ENCODE data around the gene IFT88.

IFT88 gene

DNA sequence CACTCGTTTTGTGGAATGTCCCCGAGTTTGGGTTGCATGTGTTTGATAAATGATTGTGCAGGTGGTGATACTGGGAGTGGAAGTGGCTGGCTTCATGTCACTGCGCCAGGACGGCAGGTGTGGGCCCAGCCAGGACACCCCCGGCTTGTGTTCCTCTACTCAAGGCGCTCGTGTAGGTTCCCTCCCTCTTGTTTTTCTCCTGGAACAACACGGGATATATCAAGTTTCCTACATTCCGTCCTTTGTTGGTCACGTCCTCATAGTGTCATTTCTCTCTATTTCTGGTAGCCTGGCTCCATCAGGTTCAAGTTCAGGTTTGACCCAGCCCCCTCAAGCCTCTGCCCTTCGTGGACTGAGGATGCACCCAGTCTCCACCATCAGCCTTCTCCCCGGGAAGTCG is 152.8 kb downstream of the IFT88 start:
- DNase-seq: no peak

DNA sequence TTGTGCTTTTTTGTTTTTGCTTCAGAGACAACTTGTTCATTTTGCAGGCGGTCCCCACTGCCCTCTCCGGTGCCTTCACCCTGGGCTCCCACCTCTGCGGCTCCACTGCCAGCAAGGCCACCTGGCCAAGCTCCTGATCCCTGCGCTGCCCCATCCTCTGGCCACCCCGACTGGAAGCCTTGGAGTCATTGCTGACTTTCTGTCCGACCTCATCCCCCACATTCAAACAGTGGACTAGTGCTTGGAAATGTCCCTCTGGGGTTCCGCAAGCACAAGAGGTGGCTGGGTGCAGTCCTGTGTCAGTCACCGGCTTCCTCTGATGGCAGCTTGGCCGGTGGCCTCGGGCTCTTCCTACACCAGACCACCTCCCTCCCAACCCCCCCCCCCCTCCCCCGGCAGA is 153.5 kb downstream of the IFT88 start:
- no peak for DNase-seq

DNA sequence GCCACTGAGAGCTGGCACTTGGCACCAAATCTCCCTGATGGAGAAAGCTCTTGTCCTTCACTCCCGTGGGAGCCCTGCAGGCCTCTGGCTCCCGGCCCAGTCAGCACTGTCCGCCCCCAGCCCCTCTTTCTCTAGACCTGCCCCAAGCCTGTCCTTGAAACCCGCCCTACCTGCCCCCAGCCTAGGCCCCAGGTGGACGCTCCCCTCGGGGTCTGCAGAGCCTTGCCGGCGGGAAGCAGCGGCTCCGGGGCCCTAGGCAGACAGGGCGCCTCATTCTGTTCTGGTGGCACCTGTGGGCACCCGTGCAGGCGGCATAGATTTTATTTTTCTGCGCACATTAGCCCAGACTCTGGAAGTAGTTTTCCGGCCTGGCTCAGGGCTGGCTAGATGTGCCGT is 154.1 kb downstream of the IFT88 start:
- DNase-seq: no peak

DNA sequence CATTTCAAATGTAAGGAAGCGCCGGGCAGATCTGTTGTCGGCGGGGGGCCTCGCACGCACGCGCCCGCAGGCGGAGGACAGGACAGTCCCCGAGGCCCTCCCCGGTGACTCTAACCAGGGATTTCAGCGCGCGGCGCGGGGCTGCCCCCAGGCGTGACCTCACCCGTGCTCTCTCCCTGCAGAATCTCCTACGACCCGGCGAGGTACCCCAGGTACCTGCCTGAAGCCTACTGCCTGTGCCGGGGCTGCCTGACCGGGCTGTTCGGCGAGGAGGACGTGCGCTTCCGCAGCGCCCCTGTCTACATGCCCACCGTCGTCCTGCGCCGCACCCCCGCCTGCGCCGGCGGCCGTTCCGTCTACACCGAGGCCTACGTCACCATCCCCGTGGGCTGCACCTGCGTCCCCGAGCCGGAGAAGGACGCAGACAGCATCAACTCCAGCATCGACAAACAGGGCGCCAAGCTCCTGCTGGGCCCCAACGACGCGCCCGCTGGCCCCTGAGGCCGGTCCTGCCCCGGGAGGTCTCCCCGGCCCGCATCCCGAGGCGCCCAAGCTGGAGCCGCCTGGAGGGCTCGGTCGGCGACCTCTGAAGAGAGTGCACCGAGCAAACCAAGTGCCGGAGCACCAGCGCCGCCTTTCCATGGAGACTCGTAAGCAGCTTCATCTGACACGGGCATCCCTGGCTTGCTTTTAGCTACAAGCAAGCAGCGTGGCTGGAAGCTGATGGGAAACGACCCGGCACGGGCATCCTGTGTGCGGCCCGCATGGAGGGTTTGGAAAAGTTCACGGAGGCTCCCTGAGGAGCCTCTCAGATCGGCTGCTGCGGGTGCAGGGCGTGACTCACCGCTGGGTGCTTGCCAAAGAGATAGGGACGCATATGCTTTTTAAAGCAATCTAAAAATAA is 154.7 kb downstream of the IFT88 start:
- DNase-seq: no peak

DNA sequence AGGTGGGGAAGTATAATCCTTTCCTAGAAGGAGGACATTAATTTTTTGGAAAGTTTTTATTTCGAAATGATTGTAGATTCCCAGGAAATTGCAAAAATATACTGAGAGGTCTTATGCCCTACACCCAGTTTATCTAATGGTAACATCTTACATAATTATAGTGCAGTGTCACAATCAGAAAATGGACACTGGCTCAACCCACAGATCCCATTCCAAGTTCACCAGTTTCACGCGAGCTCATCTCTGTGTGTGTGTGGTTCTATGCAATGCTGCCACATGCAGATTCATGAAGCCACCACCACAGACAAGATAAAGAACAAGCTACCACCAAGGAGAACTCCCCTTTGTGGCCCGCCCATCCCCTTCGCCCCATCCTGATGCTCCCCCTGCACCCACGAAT is 160.9 kb downstream of the IFT88 start:
- no peak for DNase-seq

DNA sequence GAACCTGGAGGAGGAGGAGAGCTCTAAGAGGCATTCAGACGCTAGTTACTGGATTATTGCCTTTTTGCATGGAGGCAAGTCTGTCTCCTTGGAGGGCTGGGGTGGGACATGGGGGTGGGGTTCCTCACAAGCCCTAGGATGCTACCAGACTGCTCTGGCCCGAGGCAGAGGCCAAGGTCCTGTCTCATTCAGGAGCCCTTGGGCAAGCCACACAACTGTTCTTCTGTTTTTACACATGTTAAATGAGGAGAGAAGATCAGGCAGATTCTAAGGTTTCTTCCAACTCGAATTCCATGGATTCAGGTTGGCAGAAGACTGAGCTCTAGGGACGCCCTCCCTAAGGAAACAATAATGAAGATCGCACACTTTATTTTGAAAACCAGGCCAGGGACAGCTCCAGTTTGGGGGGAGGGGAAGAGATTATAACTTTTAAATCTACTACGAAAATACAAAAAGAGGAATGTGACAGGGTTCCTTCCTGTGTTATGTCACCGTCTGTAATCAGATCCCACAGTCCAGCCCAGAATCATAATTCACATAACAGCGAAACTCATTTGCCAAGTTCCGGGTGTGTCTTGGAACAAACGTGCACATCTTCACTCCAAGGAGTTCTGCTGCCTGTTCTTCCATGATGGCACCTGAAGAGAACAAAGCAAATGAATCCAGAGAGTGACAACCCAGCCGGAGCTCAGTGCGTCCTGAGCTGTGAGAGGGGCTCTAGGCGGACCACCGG is 161.8 kb downstream of the IFT88 start:
- no peak for DNase-seq

DNA sequence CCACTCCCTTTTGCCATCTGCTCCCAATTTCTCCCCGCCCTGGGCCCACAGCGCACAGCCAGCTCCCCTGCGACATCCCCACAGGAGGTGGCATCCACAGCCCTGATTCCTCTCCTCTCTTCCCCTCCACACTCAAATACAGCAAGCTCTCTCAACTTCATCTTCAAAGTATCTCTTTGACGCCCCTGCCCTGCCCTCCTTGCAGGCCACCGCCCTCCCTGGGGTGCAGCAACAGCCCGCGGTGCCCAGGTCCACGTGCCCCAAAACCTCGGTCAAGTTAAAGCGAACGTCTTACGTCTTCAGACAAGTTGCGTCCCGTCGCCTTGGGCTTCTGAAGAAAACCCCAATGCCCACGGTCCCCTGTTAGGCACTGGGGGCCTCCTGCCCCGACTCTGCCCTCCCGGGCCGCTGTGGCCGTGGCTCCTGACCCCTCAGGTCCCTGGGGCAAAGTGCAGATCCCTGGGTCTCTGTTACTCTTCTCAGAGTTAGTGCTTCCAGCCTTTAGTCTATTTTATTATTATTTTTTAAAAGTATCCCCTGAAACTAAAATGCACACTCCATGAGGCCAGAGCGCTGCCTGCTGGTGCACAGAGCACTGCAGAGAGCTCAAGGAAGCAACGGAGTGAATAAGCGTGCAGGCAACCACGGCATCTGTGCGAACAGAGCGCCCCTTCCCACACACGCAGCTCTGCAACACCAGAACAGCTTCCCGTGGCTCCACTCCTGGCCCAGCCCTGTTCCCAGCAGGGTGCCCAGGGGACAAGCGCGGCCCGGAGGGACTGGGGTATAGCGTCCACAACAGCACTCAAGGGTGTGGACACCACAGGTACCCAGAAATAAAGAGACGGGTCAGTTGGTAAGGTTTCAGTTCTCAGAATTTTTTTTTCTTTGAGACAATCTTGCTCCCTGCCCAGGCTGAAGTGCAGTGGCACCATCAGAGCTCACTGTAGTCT is 163.0 kb downstream of the IFT88 start:
- DNase-seq: no peak

DNA sequence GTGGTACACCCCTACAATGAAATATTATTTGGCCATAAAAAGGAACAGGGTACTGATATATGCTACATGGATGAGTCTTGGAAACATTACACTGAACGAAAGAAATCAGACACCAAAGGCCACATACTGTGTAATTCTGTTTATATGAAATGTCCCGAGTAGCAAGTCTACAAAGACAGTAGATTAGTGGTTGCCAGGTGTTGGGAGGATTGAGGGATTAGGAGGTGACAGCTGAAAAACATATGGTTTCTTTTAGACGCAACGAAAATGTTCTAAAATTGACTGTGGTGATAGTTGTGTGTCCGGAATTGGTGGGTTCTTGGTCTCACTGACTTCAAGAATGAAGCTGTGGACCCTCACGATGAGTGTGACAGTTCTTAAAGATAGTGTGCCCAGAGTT is 171.7 kb downstream of the IFT88 start:
- DNase-seq: no peak

DNA sequence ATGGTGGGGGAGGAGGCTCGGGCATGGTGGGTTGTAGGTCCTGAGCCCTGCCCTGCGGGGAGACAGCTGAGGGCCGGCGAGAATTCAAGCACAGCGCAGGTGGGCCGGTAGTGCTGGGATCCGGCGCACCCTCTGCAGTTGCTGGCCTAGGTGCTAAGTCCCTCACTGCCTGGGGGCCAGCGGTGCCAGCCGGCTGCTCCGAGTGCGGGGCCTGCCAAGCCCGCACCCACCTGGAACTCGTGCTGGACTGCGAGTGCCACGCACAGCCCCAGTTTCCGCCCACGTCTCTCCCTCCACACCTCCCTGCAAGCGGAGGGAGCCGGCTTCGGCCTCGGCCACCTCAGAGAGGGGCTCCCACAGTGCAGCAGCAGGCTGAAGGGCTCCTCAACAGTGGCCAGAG is 173.1 kb downstream of the IFT88 start:
- no peak for DNase-seq

All from NCI-H2029 treated with DMSO at 0.1 percent for 48 hours (cell line).